PC-3 (cell line): ENCODE measurements around the gene EPB41L2.

Experiments
- CTCF ChIP-seq: fragments of 300-600 bp; sonication (generic); conservative IDR thresholded peaks from 2 replicates; pipeline ENCODE4 v1.5.1; 2017; ENCODE audit warnings: antibody characterized with exemption, low read depth, mild to moderate bottlenecking, low read length
- EZH2 ChIP-seq: fragments of 300-600 bp; sonication (generic); IDR thresholded peaks from one replicate; pipeline ENCODE4 v1.6.1; 2017; ENCODE audit warnings: antibody characterized with exemption, mild to moderate bottlenecking, low read length; ENCODE audit not compliant: unreplicated experiment
- EZH2phosphoT487 ChIP-seq: fragments of 300-600 bp; sonication (generic); IDR thresholded peaks from 2 replicates; pipeline ENCODE4 v1.6.1; 2018; ENCODE audit warnings: mild to moderate bottlenecking, antibody characterized with exemption, low read length, borderline replicate concordance

- TF ChIP-seq CTCF (no peak), EZH2 (no peak), EZH2phosphoT487 (no peak)
Observed at GRCh38 chr6:131049608-131050007, 13.4 kb downstream of the EPB41L2 start.
